PC-9 (cell line): Measurements from ENCODE around the gene ZNF576. TPM values are rescaled to one million over a fixed set of nuclear protein-coding genes. Genes with fewer than 3 reads are reported as not detected.

ENCODE experiments used
- BruUV-seq: library from RNA; stranded (reverse); fragments of 400-500 nt; replicated peaks from 2 replicates; lab custom pipeline; 2021; lab: Mats Ljungman, UMichigan
- CTCF ChIA-PET: fragments of 300-600 bp; sonication (Branson Sonifier 250); formaldehyde crosslinking; loops from one replicate; lab custom pipeline; 2022; ENCODE audit warnings: antibody characterized with exemption; lab: Charles Lee
- POLR2A ChIA-PET: fragments of 300-600 bp; sonication (Branson Sonifier 250); formaldehyde crosslinking; loops from one replicate; lab custom pipeline; 2022; ENCODE audit warnings: antibody characterized with exemption; ENCODE audit not compliant: unreplicated experiment; lab: Charles Lee
- DNase-seq, 2 experiments: peaks; one replicate each; pipeline versions ENCODE4 v3.0.0 to v3.0.0-alpha.2; 2015 to 2022; ENCODE audit warnings: mixed read lengths in 1 of 2
- H2AFZ ChIP-seq: fragments of 200-600 bp; sonication (generic); 2 replicates; pipeline ENCODE4 v1.8.1; 2017; ENCODE audit warnings: antibody characterized with exemption
- H3F3A ChIP-seq: fragments of 200-600 bp; sonication (generic); 2 replicates; pipeline ENCODE4 v1.8.1; 2017; ENCODE audit warnings: antibody characterized with exemption, mild to moderate bottlenecking, low read depth; ENCODE audit not compliant: insufficient read depth
- H3K27ac ChIP-seq: fragments of 200-600 bp; sonication (generic); 2 replicates; pipeline ENCODE4 v1.6.1; 2016; ENCODE audit warnings: mixed run types
- H3K27me3 ChIP-seq: fragments of 200-600 bp; sonication (generic); 2 replicates; pipeline ENCODE4 v1.6.1; 2016; ENCODE audit warnings: low read depth, mixed run types; ENCODE audit not compliant: insufficient read depth
- H3K36me3 ChIP-seq: fragments of 200-600 bp; sonication (generic); 2 replicates; pipeline ENCODE4 v1.6.1; 2016; ENCODE audit warnings: low read depth, mixed run types
- H3K4me1 ChIP-seq: fragments of 200-600 bp; sonication (generic); replicated peaks from 2 replicates; pipeline ENCODE4 v1.6.1; 2016; ENCODE audit warnings: mixed run types; ENCODE audit not compliant: insufficient read depth
- H3K4me2 ChIP-seq: fragments of 200-600 bp; sonication (generic); 2 replicates; pipeline ENCODE4 v1.6.1; 2017; ENCODE audit warnings: mixed run types
- H3K4me3 ChIP-seq: fragments of 200-600 bp; sonication (generic); 2 replicates; pipeline ENCODE4 v1.6.1; 2016; ENCODE audit warnings: mixed run types
- H3K79me2 ChIP-seq: fragments of 200-600 bp; sonication (generic); 2 replicates; pipeline ENCODE4 v1.6.1; 2017; ENCODE audit warnings: low read depth, mixed run types
- H3K9me2 ChIP-seq: fragments of 200-600 bp; sonication (generic); 2 replicates; pipeline ENCODE4 v1.8.1; 2017; ENCODE audit warnings: mild to moderate bottlenecking; ENCODE audit not compliant: insufficient read depth
- H3K9me3 ChIP-seq: fragments of 200-600 bp; sonication (generic); 2 replicates; pipeline ENCODE4 v1.8.1; 2016; ENCODE audit warnings: low read depth; ENCODE audit not compliant: insufficient read depth
- H4K20me1 ChIP-seq: fragments of 200-600 bp; sonication (generic); 2 replicates; pipeline ENCODE4 v1.8.1; 2017; ENCODE audit not compliant: insufficient read depth
- EZH2 ChIP-seq: fragments of 200-600 bp; sonication (generic); IDR thresholded peaks from 2 replicates; pipeline ENCODE4 v1.8.0; 2017; ENCODE audit warnings: antibody characterized with exemption, low read depth
- intact Hi-C: fragments of 100-400 bp; cut with micrococcal nuclease; formaldehyde crosslinking; loops from one replicate; pipeline ENCODE4 v1.10.0; 2022; ENCODE audit not compliant: unreplicated experiment
- total RNA-seq: library from RNA; stranded (reverse); gene quantifications from 2 replicates; pipeline ENCODE4 v1.2.3, GENCODE V29; 2021
- TF ChIP-seq, protein P1 (sequence below): fragments of 200-600 bp; sonication (generic); conservative IDR thresholded peaks from 2 replicates; pipeline ENCODE4 v1.6.1; 2017; ENCODE audit warnings: mixed run types, antibody characterized with exemption, mild to moderate bottlenecking, moderate library complexity

ZNF576 gene
- total RNA-seq, 1 experiment from 2014 or later = 15.5 TPM

GRCh38 chr19:43624933-43625332 lies 28.5 kb downstream of the ZNF576 start:
- H3K9me3 ChIP-seq = no peaks in the 10 kb centered on the region
- no peak for DNase-seq
- no peak overlapping the region for H3K27ac ChIP-seq
- H3K79me2 ChIP-seq = 0 out of 2 replicates have a peak, but pooled peaks cover 8% of the 10 kb centered on the region
- H4K20me1 ChIP-seq = no peaks in the 10 kb centered on the region
- no peaks in the 10 kb centered on the region for H3K27me3 ChIP-seq
- ChIA-PET CTCF (interaction anchor here (0.6 kb wide), 1 partner anchor 72 kb away, joined by 3 read pairs; no protein-coding TSS in a partner anchor), POLR2A (no interaction called here)
- intact Hi-C loops = no loop called here
- H3K36me3 ChIP-seq = no peaks in the 10 kb centered on the region
- no peak for TF ChIP-seq EZH2
- TF ChIP-seq, protein P1, sequence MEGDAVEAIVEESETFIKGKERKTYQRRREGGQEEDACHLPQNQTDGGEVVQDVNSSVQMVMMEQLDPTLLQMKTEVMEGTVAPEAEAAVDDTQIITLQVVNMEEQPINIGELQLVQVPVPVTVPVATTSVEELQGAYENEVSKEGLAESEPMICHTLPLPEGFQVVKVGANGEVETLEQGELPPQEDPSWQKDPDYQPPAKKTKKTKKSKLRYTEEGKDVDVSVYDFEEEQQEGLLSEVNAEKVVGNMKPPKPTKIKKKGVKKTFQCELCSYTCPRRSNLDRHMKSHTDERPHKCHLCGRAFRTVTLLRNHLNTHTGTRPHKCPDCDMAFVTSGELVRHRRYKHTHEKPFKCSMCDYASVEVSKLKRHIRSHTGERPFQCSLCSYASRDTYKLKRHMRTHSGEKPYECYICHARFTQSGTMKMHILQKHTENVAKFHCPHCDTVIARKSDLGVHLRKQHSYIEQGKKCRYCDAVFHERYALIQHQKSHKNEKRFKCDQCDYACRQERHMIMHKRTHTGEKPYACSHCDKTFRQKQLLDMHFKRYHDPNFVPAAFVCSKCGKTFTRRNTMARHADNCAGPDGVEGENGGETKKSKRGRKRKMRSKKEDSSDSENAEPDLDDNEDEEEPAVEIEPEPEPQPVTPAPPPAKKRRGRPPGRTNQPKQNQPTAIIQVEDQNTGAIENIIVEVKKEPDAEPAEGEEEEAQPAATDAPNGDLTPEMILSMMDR = no peak
- H3K4me1 ChIP-seq = peaks cover 9% of the 10 kb centered on the region
- no TSS peak for BruUV-seq
- no peak overlapping the region for H2AFZ ChIP-seq
- peaks cover 26% of the 10 kb centered on the region; the same call in 1 of the 2 replicates for H3F3A ChIP-seq
- no peaks in the 10 kb centered on the region for H3K9me2 ChIP-seq
- H3K4me2 ChIP-seq = no peak overlapping the region
- no peak overlapping the region for H3K4me3 ChIP-seq

DNA sequence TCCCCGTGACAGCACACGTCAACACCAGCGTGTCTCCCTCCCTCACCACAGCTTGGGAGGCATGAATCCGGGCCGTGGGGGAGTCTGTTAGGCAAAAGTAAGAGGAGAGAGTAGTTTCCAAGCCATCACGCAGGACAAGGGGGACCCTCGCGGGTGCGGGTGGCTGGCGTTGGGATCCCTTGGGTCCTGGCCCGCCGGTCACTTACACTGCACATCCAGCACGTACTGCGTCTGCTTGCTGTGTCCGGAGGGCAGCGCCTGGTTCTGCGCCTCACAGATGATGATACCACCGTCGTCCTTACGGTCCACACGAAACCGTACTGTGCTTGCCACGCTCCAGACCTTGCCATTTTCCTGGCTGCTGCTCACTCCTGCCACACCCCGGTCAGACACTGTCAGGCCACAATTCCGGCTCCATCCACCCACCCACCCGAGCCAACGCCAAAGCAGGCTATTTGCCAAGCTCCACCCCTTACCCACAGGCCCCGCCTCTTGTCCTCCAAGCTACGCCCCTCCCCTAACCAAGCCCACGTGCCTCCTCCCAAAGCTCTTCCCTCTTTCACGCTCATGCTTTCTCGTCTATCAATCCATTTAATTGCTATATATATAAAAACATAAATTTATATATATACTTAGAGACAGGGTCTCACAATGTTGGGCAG lies 29.7 kb downstream of the ZNF576 start:
- Histone ChIP-seq H3K4me2 (no peak overlapping the region), H2AFZ (no peak overlapping the region), H3K9me2 (no peaks in the 10 kb centered on the region), H3K79me2 (0 out of 2 replicates have a peak, but pooled peaks cover under 1% of the 10 kb centered on the region), H3K36me3 (no peaks in the 10 kb centered on the region), H3K9me3 (no peaks in the 10 kb centered on the region), H3K27ac (no peak overlapping the region), H3K4me3 (no peak overlapping the region), H3K27me3 (no peaks in the 10 kb centered on the region), H4K20me1 (no peaks in the 10 kb centered on the region), H3K4me1 (no peaks in the 10 kb centered on the region), H3F3A (peaks cover 17% of the 10 kb centered on the region; the same call in 1 of the 2 replicates)
- intact Hi-C loops = no loop called here
- no peak for DNase-seq
- BruUV-seq = no TSS peak
- TF ChIP-seq, protein P1 = no peak
- TF ChIP-seq EZH2 = no peak
- CTCF ChIA-PET = no interaction called here
- POLR2A ChIA-PET = no interaction called here

- no peaks in the 10 kb centered on the region for H3K4me1 ChIP-seq
- H3K27ac ChIP-seq = no peak overlapping the region
- no peaks in the 10 kb centered on the region for H3K79me2 ChIP-seq
- H3K27me3 ChIP-seq = no peaks in the 10 kb centered on the region
- H3K36me3 ChIP-seq = no peaks in the 10 kb centered on the region
- ChIA-PET CTCF (no interaction called here), POLR2A (no interaction called here)
- no peak for DNase-seq
- intact Hi-C loops = no loop called here
- H3F3A ChIP-seq = peaks cover 12% of the 10 kb centered on the region; the same call in 1 of the 2 replicates
- H3K4me3 ChIP-seq = no peak overlapping the region
- BruUV-seq = no TSS peak
- TF ChIP-seq, protein P1 = no peak
- no peak for TF ChIP-seq EZH2
- no peak overlapping the region for H2AFZ ChIP-seq
- no peaks in the 10 kb centered on the region for H3K9me3 ChIP-seq
- H3K9me2 ChIP-seq = no peaks in the 10 kb centered on the region
- no peak overlapping the region for H3K4me2 ChIP-seq
- H4K20me1 ChIP-seq = no peaks in the 10 kb centered on the region
Measured at GRCh38 chr19:43626838-43627237, 30.4 kb downstream of the ZNF576 start.
